Measurements from ENCODE around the gene SFXN1.

Gene SFXN1

DNA sequence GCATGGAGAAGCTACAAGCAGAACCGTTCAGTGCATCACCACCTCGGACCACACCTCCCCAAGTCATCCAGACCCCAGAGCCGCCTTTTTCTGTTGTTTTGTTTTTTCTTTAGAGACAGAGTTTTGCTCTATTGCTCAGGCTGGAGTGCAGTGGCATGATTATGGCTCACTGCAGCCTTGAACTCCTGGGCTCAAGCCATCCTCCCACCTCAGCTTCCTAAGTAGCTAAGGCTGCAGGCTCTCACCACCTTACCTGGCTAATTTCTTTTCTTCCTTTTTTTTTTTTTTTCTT is 13.5 kb upstream of the SFXN1 start:
- DNase-seq (ENCODE audit: low read depth in 1 of 2, low spot score in 1 of 2) = no peak

DNA sequence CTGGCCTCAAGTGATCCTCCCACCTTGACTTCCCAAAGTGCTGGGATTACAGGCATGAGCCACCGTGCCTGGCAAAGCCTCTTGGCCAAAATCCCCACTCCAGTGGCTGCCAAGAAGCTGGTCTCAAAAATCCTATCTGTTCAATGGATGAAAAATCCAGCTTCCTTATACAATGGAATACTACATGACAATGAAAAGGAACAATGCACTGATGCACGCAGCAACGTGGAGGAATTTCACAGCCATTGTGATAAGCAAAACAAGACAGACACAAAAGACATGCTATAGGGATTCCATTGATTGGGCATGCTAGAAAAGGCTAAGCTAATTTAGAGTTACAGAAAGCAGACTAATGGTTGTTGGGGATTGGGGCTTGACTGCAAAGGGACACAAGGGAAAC is 13.1 kb upstream of the SFXN1 start:
- no peak for DNase-seq (ENCODE audit: low read depth in 1 of 2, low spot score in 1 of 2)

DNA sequence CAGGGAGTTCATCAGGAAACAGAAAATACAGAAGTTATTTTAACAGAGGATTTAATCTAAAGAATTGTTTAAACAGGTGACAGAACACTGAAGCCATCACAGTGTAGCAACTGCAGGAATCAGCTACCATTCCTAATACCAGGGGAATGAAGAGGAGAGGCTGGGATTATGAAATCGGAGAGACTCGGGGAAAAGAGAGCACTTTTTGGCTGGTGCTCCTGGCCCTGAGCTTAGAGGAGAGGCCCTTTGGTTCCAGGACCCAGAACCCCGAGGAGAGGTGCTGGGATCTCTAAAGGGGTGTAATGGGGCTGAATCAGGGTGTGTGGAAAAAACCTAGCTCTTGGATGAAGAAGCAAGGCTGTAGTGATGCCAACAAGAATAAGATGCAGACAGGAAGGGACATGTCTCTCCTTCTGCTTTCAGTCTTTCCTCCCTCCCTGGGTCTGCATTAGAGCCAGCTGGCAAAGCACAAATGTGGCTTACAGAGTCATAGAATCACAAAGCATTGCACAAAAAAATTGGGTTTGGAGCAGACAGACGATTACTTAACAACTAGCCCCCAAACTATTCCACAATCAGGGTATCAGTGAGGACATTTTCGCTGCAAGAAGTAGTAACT is 11.6 kb upstream of the SFXN1 start:
- no peak for DNase-seq (ENCODE audit: low read depth in 1 of 2, low spot score in 1 of 2)

DNA sequence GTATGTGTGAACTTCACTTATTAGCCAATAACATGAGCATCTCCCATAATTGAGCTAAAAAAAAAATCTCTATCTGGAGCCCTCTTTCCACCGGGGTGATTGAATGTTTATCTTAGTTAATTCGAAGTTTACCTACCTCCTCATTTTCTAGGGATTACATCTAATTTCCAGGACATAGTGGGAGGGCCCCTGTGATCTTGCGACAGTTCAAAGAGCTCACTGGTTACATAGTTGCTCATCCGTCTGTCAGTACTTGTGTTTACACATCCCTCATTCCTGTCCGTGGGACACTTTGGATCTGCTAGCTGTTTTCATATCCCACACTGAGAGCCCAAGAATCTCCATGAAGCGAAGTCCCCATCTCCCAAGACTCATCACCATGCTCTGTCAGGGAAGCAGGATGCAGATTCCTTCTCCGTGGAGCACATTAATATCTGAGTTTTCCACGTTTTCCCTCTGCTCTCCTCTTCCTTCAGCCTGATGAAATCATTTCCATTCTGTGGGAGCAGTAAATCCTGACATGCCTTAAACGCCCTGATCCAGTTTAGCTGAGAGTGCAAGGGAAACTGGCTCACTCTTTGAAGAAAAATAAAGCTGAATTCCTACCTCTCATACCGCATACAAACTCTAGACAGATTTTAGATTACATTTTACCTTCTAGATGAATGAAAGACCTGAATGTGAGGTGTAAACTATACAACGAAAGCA is 10.2 kb upstream of the SFXN1 start:
- DNase-seq (ENCODE audit: low read depth in 1 of 2, low spot score in 1 of 2) = no peak

DNA sequence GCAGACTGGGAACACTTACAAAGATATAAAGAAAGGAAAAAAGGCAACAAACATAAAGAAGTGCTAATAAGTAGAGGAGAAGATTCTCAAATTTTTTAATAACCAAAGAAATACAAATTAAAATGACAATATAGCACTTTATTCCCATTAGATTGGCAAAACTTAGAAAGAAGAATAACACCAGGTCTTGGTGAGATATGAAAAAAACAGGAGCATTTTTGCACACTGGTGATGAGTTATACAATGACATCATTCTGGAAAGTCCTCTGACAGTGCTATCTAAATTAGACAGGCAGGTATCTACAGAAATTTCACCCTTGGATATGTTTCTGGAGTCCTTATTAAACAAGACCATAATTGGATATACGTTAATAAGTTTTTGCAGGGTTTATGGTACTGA is 9.5 kb upstream of the SFXN1 start:
- no peak for DNase-seq (ENCODE audit: low read depth in 1 of 2, low spot score in 1 of 2)

DNA sequence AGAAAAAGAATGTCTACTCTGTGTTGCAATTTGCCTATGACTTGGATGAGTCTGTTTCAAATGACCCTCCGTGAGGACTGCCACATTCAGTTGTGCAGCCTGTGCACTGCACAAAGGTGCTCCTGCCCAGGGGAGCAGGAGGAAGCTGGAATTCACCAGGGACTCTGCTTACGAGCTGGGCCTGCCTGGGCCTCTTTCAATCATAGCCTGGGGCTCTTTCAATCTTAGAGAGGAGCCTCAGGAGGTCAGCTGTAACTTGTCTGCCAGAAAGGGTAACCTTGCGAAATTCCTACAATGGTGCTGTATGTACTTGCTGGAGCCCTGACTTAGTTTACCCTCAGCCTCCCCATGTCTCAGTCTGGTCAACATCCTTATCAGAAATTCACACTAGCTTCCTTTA is 8.4 kb upstream of the SFXN1 start:
- DNase-seq (ENCODE audit: low read depth in 1 of 2, low spot score in 1 of 2) = no peak

DNA sequence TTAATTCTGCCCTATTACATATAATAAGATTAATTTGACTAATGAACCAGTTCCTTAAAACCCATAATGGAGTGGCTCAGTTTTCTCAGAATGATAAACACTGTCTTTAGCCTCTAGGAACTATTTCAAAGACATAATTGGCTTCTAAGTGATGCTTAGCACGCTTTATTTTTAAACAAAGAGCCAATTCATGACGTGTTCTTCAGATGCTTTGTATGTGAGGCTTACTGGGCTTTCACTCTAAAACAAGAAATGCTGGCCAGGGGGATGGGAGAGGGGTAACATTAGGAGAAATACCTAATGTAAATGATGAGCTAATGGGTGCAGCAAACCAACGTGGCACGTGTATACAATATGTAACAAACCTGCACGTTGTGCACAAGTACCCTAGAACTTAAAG is 7.6 kb upstream of the SFXN1 start:
- no peak for DNase-seq (ENCODE audit: low read depth in 1 of 2, low spot score in 1 of 2)

DNA sequence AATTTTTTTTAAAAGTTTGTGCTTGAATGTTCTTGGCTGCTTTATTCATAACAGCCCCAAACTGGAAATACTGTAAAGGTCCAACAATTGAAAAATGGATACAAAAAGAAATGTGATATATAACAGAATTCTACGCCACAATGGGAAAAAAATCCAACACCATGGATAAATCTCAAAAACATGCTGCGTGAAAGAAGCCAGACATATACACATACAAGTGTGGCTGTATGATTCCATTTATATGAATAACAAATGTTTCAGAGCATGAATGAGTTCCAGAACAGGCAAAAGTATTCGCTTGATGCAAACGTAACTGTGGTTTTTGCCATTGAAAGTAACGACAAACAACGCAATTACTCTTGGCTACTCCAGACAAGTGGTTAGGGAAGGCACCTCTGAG is 7.2 kb upstream of the SFXN1 start:
- no peak for DNase-seq (ENCODE audit: low read depth in 1 of 2, low spot score in 1 of 2)

DNA sequence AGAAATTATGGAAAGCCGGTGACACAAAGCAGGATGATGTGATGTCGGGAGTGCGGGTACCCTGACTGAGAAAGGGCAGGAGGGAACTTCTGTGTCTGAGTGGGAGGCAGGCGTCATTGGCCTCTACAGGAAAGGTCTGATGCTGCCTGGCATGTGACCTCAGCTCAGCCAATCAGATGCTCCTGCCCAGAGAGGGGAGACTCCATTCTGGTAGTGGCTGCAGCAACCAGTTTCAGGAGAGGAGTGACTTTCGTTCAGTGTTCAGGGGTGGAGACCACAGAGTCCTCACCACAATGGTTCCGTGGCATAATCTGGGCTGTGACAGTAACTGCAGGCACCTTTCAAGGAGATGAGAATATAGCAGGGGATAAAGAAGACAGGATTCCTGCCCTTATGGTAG is 6.7 kb upstream of the SFXN1 start:
- DNase-seq (ENCODE audit: low read depth in 1 of 2, low spot score in 1 of 2) = no peak

DNA sequence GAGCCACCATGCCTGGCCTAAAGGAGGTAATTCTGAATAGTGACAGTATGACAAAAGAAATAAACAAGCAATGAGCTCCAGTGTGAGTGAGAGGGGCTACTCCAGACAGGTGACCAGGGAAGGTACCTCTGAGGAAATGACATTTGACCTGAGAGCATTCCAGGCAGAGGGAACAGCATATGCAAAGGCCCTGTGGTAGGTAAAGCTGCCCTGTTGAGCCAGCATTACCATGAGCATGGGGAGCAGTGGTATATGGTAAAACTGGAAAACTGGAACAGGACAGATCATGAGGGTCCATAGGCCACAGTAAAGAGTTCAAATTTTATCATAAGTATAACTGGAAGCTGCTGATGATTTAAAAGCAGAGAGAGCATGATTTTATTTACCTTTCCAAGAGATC is 6.0 kb upstream of the SFXN1 start:
- DNase-seq (ENCODE audit: low read depth in 1 of 2, low spot score in 1 of 2) = no peak

DNA sequence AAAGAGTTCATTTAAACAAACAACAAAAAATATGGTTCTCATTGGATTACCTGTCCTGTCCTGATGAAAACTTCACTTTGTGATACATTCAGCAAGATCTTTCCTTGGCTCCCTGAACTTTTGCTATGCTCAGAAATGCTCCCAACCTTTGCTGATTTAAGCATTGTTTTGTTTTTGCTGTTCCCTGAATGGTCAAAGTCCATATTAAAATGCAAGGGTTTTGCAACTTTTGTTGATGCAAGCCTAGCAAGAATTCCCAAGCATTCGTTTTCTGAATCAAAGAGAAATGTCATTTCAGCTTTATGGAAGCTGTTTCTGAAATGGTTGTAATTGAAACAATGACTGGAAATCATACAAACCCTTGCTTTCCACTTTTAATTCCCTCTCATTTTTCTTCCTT is 3.1 kb upstream of the SFXN1 start:
- no peak for DNase-seq (ENCODE audit: low read depth in 1 of 2, low spot score in 1 of 2)

DNA sequence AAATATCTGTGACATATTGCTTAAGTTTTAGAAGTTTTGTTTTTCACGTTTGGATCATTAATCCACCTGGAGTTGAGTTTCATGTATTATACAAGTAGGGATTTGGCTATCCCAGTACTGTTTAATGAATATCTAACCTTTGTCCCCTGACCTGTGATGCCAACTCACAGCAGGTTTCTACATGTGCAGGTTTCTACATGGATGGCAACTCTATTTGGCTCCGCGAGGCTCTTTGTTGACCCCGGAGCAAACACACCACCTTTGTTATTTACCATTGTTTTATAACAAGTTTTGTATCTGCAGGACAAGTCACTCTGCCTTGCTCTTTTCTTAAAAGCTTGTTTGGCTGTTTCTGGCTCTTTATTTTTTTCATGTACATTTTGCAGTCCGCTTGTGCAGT is 920 bp upstream of the SFXN1 start:
- DNase-seq (ENCODE audit: low read depth in 1 of 2, low spot score in 1 of 2) = no peak

DNA sequence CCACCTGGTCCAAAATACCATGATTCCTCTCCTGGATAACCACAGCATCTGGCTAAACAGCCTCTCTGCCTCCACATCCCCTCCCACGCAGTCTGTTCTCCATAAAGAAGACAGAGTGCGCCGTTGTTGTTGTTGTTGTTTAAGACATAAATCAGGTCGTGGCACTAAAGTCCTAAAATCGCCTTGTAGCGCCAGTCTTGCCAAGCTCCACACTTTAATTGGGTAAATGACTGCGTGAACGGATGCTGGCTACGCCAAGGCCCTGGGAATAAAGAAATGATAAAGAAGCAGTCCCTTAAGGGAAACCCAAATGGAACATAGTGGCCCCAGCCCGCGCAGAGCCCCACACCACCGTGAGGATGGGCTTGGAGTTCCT is 364 bp upstream of the SFXN1 start:
- DNase-seq (ENCODE audit: low read depth in 1 of 2, low spot score in 1 of 2) = no peak

DNA sequence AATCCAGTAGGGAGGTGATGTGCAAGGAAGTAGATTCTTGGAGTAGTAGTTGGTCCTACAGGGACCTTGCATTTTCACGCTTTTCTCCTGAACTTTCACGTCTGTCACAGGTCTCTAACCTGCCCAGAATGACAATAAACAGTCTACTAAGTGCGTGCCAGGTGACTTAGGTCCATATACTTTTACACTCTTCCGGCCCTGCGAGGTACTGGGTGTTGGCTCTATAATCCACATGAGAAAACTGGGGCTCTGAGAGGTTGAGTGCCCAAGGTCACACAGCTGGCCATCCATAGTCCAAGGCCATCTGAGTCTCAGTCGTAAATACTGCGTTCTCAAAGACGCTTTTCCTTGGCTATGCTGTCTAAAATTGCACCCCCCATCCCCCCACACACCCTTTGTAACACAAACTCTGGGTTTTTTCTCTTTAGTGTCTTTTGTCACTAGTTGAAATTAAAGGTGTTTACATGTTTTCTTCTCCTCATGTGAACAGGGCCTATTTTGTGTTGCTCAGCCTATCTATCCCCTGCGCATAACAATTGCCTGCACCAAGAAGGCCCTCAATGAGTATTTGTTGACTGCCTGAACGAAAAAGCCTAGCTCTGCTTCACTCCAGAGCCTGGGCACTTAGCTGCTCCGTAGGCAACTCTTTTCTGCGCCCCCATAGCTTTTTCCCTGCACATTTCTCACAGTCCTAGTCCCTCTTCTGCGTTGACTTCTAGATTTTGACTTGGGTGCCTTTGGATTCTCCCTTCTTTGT is 943 bp downstream of the SFXN1 start:
- no peak for DNase-seq (ENCODE audit: low read depth in 1 of 2, low spot score in 1 of 2)

DNA sequence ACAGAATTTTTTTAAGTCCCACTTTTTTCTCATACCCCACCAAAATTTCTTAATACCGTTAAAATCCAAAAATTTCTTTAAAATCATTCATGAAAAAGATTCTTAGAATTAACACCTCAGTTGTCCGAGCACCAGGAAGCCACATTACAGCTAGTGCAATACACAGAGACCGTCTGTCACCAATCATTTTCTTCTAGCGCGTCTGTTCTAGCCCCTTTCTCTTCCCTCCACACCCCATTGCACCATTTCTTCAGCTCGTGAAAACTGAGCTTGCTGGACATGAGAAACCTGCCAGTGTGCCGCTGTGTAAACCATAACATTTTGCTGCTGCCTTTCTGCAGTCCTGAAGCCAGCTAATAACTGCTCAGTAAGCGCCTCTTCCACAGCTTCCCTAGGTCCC is 5.0 kb downstream of the SFXN1 start:
- DNase-seq (ENCODE audit: low read depth in 1 of 2, low spot score in 1 of 2) = no peak

DNA sequence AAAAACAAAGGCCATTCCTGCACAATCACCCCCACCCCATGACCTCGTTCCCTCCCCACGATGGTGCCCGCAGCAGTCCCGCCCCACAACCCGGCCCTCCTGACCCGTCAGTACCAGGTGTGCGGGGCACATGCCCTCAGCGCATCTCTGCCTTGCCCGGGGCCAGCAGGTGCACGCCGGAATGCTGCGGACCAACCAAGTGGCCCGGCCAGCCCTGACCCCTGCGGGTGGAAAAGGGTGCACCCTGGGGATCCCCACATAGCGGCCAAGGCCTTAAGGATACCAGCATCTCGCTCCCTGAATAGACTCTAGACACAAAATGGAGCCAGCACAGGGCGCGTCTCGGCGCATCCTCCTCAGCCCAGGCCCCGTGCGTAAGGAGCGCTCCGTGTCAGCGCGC is 6.0 kb downstream of the SFXN1 start:
- no peak for DNase-seq (ENCODE audit: low read depth in 1 of 2, low spot score in 1 of 2)

DNA sequence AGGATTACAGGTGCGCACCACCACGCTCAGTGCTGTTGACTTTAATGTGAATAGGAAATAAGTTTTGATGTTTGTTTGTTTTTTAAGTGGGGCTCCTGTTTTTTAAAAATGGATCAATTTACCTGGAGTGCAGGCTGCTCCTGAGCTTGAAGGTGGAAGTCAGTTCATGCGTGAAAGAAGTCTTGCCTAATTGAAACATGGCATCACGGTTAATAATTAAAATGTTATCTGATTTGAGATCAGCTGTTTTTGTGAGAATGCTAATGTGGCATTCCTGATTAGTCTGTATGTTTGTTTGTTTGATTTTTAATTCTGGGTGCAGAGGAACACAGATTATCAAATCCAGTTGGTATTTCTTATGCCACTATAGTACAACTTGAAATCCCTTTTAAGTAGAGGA is 6.5 kb downstream of the SFXN1 start:
- DNase-seq (ENCODE audit: low read depth in 1 of 2, low spot score in 1 of 2) = no peak

DNA sequence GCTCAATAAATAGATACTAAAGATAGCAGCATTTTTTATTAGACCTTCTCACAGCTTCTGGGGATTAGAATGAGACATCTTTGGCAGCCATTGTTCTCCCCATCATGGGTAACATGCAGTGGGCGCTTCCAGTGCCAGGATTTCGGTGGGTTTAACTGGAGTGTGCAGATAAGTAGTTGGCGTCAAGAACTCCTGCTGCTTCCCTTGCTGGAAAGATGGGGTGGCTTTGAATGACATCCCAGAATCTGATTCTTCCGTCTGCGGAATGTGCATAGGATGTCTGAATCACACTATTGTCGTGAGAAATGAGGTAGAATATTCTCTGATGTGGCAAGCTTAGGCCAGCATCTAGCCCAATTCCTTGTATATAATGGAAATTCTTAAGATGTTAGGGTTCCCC is 7.3 kb downstream of the SFXN1 start:
- no peak for DNase-seq (ENCODE audit: low read depth in 1 of 2, low spot score in 1 of 2)

DNA sequence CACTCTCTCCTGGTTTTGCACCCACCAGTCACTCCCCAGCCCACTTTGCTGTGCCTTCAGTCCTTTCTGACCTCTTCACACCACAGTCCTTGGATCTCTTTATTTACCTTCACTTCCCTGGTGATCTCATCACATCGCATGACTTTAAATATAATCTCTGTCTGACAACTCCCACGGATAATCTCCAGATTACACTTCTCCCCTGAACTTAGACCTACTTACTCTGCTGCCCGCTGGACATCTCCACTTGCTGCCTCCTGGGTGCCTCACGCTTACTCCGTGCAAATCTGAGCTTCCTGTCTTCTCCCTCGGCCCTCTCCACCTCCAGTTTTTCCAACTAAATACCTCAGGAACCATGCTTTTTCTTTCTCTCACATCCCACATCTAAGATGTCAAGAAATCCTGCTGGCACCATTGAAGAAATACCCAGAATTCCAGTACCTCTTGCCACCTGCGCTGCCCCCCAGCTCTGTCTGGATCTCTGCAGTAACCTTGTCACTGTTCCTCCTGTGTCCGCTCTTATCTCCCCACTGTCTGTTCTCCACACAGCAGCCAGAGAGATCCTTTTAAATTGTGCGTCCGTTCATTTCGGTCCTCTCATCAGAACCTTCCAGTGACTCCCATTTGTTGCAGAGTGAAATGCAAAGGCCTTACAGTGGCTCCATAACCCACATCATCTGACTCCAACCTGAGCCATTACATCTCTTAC is 9.3 kb downstream of the SFXN1 start:
- no peak for DNase-seq (ENCODE audit: low read depth in 1 of 2, low spot score in 1 of 2)

DNA sequence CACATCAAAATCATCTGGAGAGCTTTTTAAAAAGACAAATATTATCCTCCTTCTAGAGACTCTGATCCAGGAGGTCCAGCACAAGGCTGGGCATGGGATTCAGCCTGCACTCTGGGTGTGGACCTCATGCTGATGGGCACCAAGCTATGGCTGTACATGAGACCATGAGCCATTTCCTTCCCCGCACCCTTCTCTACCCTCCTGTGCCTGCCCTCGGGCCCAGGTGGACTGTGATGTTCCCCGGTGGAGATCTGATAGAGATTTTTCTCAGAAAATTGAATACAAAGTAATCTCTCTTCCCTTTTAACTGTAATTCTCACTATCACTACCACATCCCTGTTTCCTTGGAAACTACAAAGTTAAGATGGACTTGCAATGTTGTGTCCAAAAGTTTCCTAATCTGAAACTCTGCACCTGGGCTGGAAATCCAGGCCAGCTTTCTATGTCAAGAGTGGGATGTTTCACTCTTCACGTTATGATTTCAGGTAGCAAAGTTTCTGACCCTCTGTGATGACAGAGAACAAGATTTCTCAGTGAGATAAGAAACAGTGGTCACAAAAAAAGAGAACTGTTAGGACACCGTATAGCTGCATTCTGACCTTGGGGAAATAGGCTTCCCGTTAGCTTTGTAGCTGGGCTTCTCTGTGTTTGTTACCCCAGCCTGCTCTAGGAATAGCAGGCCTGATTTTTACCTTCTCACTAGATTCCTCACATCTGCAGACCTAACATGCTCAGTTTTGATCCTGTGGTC is 11.5 kb downstream of the SFXN1 start:
- DNase-seq (ENCODE audit: low read depth in 1 of 2, low spot score in 1 of 2) = no peak

DNA sequence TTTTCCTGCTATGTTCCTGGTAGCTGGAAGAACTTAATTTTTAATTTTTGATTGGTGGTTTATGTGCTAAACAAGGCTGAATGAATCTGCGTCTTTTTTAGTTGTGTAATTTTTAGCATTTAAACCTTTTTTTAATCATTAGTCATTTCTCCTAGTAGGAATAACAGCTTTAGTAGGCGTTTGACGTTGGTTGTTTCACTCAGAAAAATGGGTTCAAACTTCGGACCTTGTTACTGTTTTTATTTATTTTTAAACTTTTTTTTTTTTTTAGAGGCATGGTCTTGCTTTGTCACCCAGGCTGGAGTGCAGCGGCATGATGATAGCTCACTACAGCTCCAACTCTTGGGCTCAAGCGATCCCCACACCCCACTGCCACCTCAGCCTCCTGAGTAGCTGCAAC is 12.9 kb downstream of the SFXN1 start:
- DNase-seq (ENCODE audit: low read depth in 1 of 2, low spot score in 1 of 2) = no peak

DNA sequence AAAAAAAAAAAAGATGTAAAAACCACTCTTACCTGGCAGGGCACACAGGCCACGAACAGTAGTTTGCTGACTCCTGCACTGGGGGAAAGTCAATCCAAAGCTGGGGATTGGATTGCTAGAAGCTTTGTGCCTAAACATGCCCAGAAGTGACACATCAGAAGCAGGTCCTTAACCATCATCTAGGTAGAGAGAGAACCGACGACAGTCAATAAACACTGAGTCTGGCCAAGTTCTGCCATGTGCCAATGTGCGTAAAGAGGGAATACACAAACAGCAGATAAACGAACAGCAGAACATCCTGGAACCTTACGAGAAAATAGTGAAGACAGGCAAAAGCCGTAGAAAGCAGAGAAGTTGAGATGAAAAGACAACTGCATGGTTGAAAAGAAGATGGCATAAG is 14.9 kb downstream of the SFXN1 start:
- no peak for DNase-seq (ENCODE audit: low read depth in 1 of 2, low spot score in 1 of 2)
